ENCODE measurements around the gene C2orf66. TPM values are rescaled to one million over a fixed set of nuclear protein-coding genes. Genes with fewer than 3 reads are reported as not detected.

C2orf66 gene
- total RNA-seq, 2 donors from 2014 or later, result 0.32 TPM; not detected in 1

DNA sequence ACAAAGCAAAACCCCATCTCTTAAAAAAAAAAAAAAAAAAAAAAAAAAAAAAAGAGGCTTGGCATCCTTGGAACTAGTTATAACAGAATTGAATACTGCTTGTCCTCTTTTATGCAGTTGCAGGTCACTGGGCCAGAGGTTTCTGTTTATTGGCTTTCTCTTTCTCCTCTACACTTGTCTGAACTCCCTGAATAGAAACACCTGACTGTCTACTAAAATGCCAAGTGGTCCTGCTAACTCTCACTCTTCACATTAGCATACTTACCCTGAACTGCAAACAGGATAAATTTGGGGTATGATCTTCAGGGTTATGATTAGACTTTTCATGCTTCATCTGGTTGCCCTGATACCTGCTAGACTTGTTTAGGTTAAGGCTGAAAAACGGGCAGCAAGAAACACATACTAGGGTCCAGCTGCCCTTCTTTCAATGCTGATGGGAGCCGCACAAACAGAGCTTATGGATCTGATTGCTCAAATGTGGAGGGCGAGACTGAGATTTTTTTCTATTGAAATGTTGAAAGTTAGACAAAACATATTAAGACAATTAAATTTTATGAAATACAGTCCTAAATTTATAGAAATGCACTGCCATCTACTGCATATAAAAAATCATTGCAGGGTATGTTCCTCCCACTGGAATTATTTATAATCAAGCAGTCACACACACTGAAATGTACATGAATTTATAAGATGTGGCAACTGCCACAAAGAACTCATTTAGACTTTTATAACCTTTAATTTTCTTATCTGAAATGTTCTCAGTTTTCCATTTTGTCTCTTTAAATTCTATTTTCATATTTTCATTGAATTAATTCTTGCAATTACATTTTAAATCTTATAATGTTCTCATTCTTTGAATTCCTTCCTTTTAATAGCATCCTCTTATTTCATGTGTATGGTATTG is 50.4 kb downstream of the C2orf66 start:
- intact Hi-C loops (cut with DNase I), result no loop called here
- Histone ChIP-seq H3K4me3 (no peak overlapping the region), H3K4me1 (replicated peaks) (no peaks in the 10 kb centered on the region), H3K27ac (no peak overlapping the region), H3K9me3 (no peaks in the 10 kb centered on the region), H3K27me3 (replicated peaks; ENCODE audit: insufficient read depth) (no peaks in the 10 kb centered on the region), H3K36me3 (no peaks in the 10 kb centered on the region)
- 62% methylated on average over 3 of the region's 3 CpGs for WGBS
- TF ChIP-seq POLR2AphosphoS5 (IDR thresholded peaks at IDR 0.05), result no peak
- DNase-seq (ENCODE audit: low spot score), result no peak

Small RNA genes lying within 50 kb of the gene (small RNA-seq; reads per million reads assigned to genes)
- 0 reads per million in 2 donors for gene AC012486.1

Other genes with a start within 250 kb of the C2orf66 start
- gene HECW2, start 215.8 kb downstream of the C2orf66 start, total RNA-seq, result 10 to 100 TPM in 1 of 2 donors, under 1 TPM in 1; 0.91 to 14.0 TPM
- gene CCDC150, start 169.6 kb downstream of the C2orf66 start, total RNA-seq, result 1 to 10 TPM in 1 of 2 donors, under 1 TPM in 1; 0.50 to 7.6 TPM
- gene GTF3C3, start 9.7 kb downstream of the C2orf66 start, total RNA-seq, result 10 to 100 TPM; 17.5 to 31.3 TPM
- 10 to 100 TPM in 1 of 2 donors, 1 to 10 TPM in 1; 8.3 to 12.0 TPM for gene PGAP1, start 117.4 kb upstream of the C2orf66 start, total RNA-seq